T-helper 2 cell treated with Interferon-gamma antibody and Interleukin-4, amounts not matched to agents 5 μg/mL and 100 μg/mL, for 36 hours (primary cell): ENCODE measurements around the gene CIC.
A peak's percentile ranks its signal among the peaks of the same experiment; 100 is the strongest.

Source experiments
- DNase-seq: peaks from one replicate; pipeline ENCODE4 v3.0.0; 2021; ENCODE audit warnings: low spot score
- H3K27ac Mint-ChIP-seq: one replicate; pipeline ENCODE4 v1.8.0; 2021; ENCODE audit warnings: mild to moderate bottlenecking, mixed read lengths
- H3K27me3 Mint-ChIP-seq: one replicate; pipeline ENCODE4 v1.8.0; 2021; ENCODE audit warnings: low read depth, mixed read lengths
- H3K36me3 Mint-ChIP-seq: one replicate; pipeline ENCODE4 v1.8.0; 2021; ENCODE audit warnings: low read depth, mixed read lengths
- H3K4me1 Mint-ChIP-seq: one replicate; pipeline ENCODE4 v1.8.0; 2021; ENCODE audit warnings: low read depth, mixed read lengths
- H3K4me3 Mint-ChIP-seq: one replicate; pipeline ENCODE4 v1.8.0; 2022; ENCODE audit warnings: mild to moderate bottlenecking, moderate library complexity, mixed read lengths
- H3K9me3 Mint-ChIP-seq: one replicate; pipeline ENCODE4 v1.8.0; 2021; ENCODE audit warnings: mixed read lengths

CIC gene

DNA sequence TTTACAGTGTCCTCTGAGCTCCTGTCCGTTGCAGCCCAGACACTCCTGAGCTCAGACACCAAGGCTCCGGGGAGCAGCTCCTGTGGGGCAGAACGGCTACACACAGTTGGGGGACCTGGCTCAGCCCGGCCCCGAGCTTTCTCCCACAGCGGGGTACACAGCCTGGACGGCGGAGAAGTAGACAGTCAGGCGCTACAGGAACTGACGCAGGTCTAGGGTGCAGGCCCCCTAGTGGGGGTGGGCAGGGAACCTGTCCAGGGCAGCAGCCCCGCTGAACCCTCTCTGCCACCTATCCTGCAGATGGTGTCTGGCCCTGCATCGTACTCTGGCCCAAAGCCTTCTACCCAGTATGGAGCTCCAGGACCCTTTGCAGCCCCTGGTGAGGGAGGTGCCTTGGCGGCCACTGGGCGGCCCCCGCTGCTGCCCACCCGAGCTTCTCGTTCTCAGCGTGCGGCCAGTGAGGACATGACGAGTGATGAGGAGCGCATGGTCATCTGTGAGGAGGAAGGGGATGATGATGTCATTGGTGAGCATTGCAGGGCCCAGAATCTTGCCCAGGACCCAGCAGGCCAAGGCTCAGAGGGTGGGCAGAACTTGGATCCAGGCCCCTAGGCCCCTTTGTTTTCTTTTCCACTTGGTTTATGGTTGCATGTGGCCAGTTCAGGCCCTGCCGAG, 20.0 kb downstream of the CIC start:
- peaks cover 17% of the 10 kb centered on the region for H3K4me1 Mint-ChIP-seq
- peaks cover 29% of the 10 kb centered on the region for H3K36me3 Mint-ChIP-seq
- H3K27ac Mint-ChIP-seq = no peak overlapping the region
- H3K9me3 Mint-ChIP-seq = no peaks in the 10 kb centered on the region
- no peak overlapping the region for H3K4me3 Mint-ChIP-seq
- no peaks in the 10 kb centered on the region for H3K27me3 Mint-ChIP-seq
- DNase-seq = no peak

DNA sequence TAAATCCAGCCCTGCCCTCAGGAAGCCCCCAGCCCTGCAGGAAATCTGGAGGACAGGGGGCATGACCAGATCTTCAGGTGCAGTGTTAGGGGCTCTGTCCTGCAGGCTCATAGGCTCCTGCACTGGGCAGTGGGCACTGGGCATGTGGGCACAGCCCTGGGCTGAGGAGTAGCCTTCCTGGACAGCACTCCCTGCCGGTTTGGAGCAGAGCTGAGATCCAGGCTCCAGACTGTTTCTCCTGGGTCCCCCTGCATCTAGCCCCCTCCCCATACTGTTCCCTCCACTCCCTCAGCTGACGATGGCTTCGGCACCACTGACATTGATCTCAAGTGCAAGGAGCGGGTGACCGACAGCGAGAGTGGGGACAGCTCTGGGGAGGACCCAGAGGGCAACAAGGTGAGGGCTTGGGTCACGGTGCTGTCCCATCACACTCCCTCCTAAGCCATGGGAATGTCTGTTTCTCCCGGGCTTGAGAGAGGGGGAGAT, 20.5 kb downstream of the CIC start:
- Mint-ChIP-seq H3K36me3 (peaks cover 29% of the 10 kb centered on the region), H3K4me3 (no peak overlapping the region), H3K27ac (no peak overlapping the region), H3K4me1 (peaks cover 17% of the 10 kb centered on the region), H3K9me3 (no peaks in the 10 kb centered on the region), H3K27me3 (no peaks in the 10 kb centered on the region)
- no peak for DNase-seq

DNA sequence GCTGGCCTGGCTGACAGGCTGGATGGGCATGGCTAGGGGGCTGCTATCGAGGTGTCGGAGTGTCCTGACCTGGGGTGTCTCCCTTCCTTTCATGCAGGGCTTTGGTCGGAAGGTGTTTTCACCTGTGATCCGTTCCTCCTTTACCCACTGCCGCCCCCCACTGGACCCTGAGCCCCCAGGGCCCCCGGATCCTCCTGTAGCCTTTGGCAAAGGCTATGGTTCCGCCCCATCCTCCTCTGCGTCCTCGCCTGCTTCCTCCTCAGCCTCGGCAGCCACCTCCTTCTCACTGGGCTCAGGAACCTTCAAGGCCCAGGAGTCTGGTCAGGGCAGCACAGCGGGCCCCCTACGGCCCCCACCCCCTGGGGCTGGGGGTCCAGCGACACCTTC, 21.1 kb downstream of the CIC start:
- no peak for DNase-seq
- Mint-ChIP-seq H3K4me1 (peaks cover 12% of the 10 kb centered on the region), H3K4me3 (no peak overlapping the region), H3K9me3 (no peaks in the 10 kb centered on the region), H3K36me3 (peaks cover 29% of the 10 kb centered on the region), H3K27ac (no peak overlapping the region), H3K27me3 (no peaks in the 10 kb centered on the region)

DNA sequence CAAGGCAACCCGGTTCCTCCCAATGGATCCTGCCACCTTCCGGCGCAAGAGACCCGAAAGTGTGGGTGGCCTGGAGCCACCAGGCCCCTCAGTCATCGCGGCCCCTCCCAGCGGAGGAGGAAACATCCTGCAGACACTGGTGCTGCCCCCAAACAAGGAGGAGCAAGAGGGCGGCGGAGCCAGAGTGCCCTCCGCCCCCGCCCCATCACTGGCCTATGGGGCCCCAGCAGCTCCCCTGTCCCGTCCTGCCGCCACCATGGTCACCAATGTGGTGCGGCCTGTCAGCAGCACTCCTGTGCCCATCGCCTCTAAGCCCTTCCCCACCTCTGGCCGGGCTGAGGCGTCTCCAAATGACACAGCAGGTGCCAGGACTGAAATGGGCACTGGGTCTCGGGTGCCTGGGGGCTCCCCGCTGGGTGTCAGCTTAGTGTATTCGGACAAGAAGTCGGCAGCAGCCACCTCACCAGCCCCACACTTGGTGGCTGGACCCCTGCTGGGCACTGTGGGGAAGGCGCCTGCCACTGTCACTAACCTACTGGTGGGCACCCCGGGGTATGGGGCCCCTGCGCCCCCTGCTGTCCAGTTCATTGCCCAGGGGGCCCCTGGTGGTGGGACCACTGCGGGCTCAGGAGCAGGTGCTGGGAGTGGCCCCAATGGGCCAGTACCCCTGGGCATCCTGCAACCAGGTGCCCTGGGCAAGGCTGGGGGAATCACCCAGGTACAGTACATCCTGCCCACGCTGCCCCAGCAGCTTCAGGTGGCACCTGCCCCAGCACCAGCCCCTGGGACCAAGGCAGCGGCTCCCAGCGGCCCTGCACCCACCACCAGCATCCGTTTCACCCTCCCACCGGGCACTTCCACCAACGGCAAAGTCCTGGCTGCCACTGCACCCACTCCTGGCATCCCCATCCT, 21.7 kb downstream of the CIC start:
- no peaks in the 10 kb centered on the region for H3K9me3 Mint-ChIP-seq
- no peak overlapping the region for H3K4me3 Mint-ChIP-seq
- peaks cover 31% of the 10 kb centered on the region for H3K36me3 Mint-ChIP-seq
- H3K27ac Mint-ChIP-seq = no peak overlapping the region
- no peak for DNase-seq
- no peaks in the 10 kb centered on the region for H3K27me3 Mint-ChIP-seq
- peaks cover 8% of the 10 kb centered on the region for H3K4me1 Mint-ChIP-seq

DNA sequence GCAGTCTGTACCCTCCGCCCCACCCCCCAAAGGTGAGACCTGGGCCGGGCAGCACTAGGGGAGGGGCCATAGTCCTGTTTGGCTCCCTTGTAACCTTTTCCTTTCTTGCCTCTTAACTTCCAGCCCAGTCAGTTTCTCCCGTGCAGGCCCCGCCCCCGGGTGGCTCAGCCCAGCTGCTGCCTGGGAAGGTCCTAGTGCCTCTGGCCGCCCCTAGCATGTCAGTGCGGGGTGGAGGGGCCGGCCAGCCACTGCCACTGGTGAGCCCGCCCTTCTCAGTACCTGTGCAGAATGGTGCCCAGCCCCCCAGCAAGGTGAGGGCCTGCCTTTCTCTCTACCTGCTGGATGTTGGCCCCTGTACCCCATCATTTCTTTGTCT, 22.4 kb downstream of the CIC start:
- H3K4me1 Mint-ChIP-seq = peaks cover 2% of the 10 kb centered on the region
- H3K27me3 Mint-ChIP-seq = no peaks in the 10 kb centered on the region
- no peak overlapping the region for H3K4me3 Mint-ChIP-seq
- no peak for DNase-seq
- H3K36me3 Mint-ChIP-seq = peaks cover 25% of the 10 kb centered on the region
- H3K9me3 Mint-ChIP-seq = no peaks in the 10 kb centered on the region
- H3K27ac Mint-ChIP-seq = peak overlapping the region; percentile 64

DNA sequence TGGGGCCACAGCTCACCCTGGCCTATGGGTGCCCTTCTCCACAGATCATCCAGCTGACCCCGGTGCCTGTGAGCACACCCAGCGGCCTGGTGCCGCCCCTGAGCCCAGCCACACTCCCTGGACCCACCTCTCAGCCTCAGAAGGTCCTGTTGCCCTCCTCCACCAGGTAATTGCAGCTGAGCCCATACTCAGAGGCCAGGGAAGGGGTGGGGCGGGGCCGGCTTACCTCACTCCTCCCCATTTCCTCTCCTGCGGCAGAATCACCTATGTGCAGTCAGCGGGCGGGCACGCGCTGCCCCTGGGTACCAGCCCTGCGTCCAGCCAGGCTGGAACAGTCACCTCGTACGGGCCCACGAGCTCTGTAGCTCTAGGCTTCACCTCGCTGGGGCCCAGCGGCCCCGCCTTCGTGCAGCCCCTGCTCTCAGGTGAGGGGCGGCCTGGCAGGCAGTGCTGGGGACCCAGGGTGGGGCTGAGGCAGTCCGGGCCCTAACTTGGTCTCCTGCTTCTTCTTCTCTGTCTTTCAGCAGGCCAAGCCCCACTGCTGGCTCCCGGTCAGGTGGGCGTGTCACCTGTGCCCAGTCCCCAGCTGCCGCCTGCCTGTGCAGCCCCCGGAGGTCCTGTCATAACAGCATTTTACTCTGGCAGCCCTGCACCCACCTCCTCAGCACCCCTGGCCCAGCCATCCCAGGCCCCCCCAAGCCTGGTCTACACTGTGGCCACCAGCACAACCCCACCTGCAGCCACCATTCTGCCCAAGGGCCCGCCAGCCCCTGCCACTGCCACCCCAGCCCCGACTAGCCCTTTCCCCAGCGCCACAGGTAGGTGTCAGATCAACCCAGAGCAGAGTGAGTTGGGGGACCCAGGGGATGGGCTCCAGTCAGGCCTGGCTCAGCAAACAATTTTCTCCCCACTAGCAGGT, 23.2 kb downstream of the CIC start:
- Mint-ChIP-seq H3K27ac (peak overlapping the region; percentile 64), H3K4me1 (peaks cover 2% of the 10 kb centered on the region), H3K27me3 (no peaks in the 10 kb centered on the region), H3K36me3 (peaks cover 28% of the 10 kb centered on the region), H3K9me3 (no peaks in the 10 kb centered on the region), H3K4me3 (no peak overlapping the region)
- DNase-seq = no peak

DNA sequence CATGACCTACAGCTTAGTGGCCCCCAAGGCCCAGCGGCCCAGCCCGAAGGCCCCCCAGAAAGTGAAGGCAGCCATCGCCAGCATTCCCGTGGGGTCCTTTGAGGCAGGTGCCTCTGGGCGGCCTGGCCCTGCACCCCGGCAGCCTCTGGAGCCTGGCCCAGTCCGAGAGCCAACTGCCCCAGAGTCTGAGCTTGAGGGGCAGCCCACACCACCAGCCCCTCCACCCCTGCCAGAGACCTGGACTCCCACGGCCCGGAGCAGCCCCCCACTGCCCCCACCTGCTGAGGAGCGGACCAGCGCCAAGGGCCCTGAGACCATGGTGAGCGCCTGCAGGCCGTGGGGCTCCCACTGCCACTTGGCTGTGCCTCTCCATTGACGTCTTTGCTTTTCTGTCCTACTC, 23.9 kb downstream of the CIC start:
- H3K36me3 Mint-ChIP-seq = peaks cover 28% of the 10 kb centered on the region

DNA sequence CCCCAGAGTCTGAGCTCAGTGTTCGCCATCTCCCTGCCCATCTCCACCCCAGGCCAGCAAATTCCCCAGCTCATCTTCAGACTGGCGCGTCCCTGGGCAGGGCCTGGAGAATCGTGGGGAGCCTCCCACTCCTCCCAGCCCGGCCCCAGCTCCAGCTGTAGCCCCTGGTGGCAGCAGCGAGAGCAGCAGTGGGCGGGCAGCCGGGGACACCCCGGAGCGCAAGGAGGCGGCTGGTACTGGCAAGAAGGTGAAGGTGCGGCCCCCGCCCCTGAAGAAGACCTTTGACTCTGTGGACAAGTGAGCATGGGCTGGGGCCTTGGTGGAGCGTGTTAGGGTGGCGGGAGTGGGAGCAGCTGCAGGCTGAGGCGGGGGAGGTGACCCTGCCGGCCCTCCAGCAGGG, 24.5 kb downstream of the CIC start:
- H3K27ac Mint-ChIP-seq = no peak overlapping the region
- no peaks in the 10 kb centered on the region for H3K9me3 Mint-ChIP-seq
- H3K27me3 Mint-ChIP-seq = no peaks in the 10 kb centered on the region
- DNase-seq = no peak
- H3K4me1 Mint-ChIP-seq = peaks cover 2% of the 10 kb centered on the region
- peaks cover 24% of the 10 kb centered on the region for H3K36me3 Mint-ChIP-seq
- H3K4me3 Mint-ChIP-seq = no peak overlapping the region

More for the DNA sequence above, 23.9 kb downstream of the CIC start:
- no peak overlapping the region for H3K4me3 Mint-ChIP-seq
- no peaks in the 10 kb centered on the region for H3K27me3 Mint-ChIP-seq
- DNase-seq = no peak
- no peaks in the 10 kb centered on the region for H3K9me3 Mint-ChIP-seq
- H3K4me1 Mint-ChIP-seq = peaks cover 2% of the 10 kb centered on the region
- no peak overlapping the region for H3K27ac Mint-ChIP-seq

DNA sequence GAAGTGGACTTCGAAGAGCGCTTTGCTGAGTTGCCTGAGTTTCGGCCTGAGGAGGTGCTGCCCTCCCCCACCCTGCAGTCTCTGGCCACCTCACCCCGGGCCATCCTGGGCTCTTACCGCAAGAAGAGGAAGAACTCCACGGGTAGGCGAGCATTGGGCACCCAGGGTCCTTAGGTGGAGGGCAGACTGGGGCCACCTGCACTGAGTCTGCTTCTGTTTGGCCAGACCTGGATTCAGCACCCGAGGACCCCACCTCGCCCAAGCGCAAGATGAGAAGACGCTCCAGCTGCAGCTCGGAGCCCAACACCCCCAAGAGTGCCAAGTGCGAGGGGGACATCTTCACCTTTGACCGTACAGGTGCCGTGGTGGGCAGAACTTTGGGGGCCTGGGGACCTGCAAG, 24.9 kb downstream of the CIC start:
- Mint-ChIP-seq H3K36me3 (peaks cover 22% of the 10 kb centered on the region), H3K4me1 (peaks cover 2% of the 10 kb centered on the region), H3K27me3 (no peaks in the 10 kb centered on the region), H3K4me3 (no peak overlapping the region), H3K27ac (no peak overlapping the region), H3K9me3 (no peaks in the 10 kb centered on the region)
- no peak for DNase-seq

DNA sequence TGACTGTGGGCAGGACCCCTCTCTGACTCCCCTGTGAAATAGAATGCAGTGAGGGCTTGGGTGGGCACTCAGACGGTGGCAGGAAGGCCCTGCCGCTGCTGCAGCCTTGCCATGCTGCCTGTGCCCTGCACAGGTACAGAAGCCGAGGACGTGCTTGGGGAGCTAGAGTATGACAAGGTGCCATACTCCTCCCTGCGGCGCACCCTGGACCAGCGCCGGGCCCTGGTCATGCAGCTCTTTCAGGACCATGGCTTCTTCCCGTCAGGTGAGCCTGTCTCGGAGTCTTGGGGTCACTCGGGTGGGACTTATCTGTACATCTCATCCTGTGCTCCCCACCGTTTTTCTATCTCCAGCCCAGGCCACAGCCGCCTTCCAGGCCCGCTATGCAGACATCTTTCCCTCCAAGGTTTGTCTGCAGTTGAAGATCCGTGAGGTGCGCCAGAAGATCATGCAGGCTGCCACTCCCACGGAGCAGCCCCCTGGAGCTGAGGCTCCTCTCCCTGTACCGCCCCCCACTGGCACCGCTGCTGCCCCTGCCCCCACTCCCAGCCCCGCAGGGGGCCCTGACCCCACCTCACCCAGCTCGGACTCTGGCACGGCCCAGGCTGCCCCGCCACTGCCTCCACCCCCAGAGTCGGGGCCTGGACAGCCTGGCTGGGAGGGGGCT, 25.6 kb downstream of the CIC start:
- Mint-ChIP-seq H3K9me3 (no peaks in the 10 kb centered on the region), H3K27ac (no peak overlapping the region), H3K4me1 (peaks cover 2% of the 10 kb centered on the region), H3K27me3 (no peaks in the 10 kb centered on the region), H3K36me3 (peaks cover 21% of the 10 kb centered on the region), H3K4me3 (no peak overlapping the region)
- DNase-seq = no peak

DNA sequence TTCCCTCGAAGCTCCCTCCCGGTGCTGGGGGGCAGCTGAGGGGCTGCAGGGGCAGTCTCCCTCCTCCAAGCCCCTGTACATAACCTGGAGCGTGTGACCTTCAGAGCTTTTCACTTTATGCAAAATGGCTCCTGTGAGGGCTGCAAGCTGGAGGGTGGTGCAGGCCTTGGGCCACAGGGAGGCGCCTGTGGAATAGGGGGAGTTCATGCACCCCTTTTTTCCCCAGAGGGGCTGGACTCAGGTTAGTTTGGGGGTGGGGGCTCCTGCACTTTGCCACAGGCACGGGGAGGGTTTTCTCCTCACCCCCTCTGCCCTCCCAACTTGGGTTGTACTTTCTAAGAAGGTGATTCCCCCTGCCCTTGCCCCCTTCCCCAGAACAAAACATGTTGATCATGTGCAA, 26.3 kb downstream of the CIC start:
- Mint-ChIP-seq H3K4me1 (peaks cover 2% of the 10 kb centered on the region), H3K36me3 (peaks cover 25% of the 10 kb centered on the region), H3K9me3 (no peaks in the 10 kb centered on the region), H3K4me3 (no peak overlapping the region), H3K27ac (no peak overlapping the region), H3K27me3 (no peaks in the 10 kb centered on the region)
- DNase-seq = no peak

DNA sequence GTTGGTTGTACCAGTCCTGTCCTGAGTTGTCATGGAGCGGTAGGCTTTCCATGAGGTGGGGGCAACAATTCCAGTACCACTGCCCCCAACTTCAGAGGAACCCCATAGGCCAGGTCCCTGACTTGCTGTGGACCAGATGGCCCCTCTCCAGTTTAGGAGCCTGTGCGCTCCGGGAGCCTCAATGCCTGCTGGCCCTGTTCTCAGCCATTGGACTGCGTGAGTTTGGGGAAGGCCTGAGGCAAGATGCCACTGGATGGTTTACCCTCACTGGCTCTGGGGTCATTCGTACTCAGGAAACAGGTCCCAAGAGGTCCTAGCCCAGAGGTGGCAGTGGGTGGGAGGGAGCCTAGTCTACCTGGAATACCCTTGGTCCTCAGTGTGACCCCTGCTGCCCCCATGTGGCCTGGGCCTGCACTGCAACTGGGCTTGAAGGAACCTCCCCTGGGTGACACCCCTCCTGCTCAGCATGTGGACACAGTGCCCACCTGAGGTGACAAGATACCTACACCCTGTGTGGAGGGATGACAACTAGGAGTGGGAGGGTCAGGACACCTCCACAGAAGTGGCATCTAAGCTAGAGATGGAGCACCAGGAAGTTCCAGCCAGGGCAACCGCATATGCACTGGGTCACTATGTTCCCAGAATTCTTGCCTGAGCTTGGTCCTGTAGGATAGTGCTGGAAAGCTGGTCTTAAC, 26.9 kb downstream of the CIC start:
- Mint-ChIP-seq H3K27ac (peak overlapping the region; percentile 6), H3K36me3 (peaks cover 25% of the 10 kb centered on the region)

DNA sequence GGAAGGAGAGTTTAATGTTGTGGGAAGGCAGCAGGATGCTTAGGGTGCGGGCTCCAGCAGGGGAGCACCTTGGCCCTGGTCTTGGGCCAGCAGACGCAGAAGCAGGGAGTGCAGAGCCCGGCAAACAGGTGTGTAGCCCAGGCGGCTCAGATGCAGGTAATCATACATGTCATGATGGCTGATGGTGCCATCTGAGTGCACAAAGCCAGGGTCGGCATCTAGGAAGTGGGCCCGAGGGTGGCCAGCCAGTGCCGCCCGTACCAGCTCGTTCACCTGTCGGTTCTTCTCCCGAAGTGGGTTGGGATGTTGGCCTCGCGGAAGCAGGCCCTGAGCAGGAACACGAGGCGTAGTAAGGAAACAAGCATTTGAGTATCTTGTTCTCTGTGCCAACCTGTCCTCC, 28.0 kb downstream of the CIC start:
- no peaks in the 10 kb centered on the region for H3K9me3 Mint-ChIP-seq
- H3K27me3 Mint-ChIP-seq = no peaks in the 10 kb centered on the region
- H3K27ac Mint-ChIP-seq = peak overlapping the region; percentile 52
- peaks cover 4% of the 10 kb centered on the region for H3K4me1 Mint-ChIP-seq
- no peak overlapping the region for H3K4me3 Mint-ChIP-seq
- peaks cover 17% of the 10 kb centered on the region for H3K36me3 Mint-ChIP-seq
- no peak for DNase-seq

More for the DNA sequence above, 26.9 kb downstream of the CIC start:
- peak; percentile 77 for DNase-seq
- H3K9me3 Mint-ChIP-seq = no peaks in the 10 kb centered on the region
- H3K4me3 Mint-ChIP-seq = no peak overlapping the region
- no peaks in the 10 kb centered on the region for H3K27me3 Mint-ChIP-seq
- peaks cover 2% of the 10 kb centered on the region for H3K4me1 Mint-ChIP-seq
